Adrenal gland (tissue), 12 donors: ENCODE measurements around the gene SDK1. TPM values are rescaled to one million over a fixed set of nuclear protein-coding genes. Genes with fewer than 3 reads are reported as not detected.

ENCODE experiments used
- DNase-seq, 7 donors: peaks; one replicate each; pipeline ENCODE4 v3.0.0-alpha.2; 2019 to 2020
- H3K27ac ChIP-seq, 5 donors: fragments of 200-600 bp; sonication (generic) in 4 of 5; 1 replicate in 3 of 5; 2 replicates in 2 of 5; pipeline versions ENCODE4 v1.5.1 to v1.8.0; 2016 to 2020; ENCODE audit warnings: mild to moderate bottlenecking in 1 of 5
- H3K27me3 ChIP-seq: fragments of 200-600 bp; 2 replicates; pipeline ENCODE4 v1.8.0; 2021
- H3K36me3 ChIP-seq, 2 donors: fragments of 200-600 bp; replicated peaks in 1 of 2; 1 replicate in 1 of 2; 2 replicates in 1 of 2; pipeline versions ENCODE4 v1.5.1 to v1.8.0; 2018 to 2022
- H3K4me1 ChIP-seq, 2 donors: fragments of 200-600 bp; replicated peaks in 1 of 2; 1 replicate in 1 of 2; 2 replicates in 1 of 2; pipeline versions ENCODE4 v1.5.1 to v1.8.0; 2018 to 2021
- H3K4me3 ChIP-seq, 4 donors: fragments of 200-600 bp; sonication (generic) in 3 of 4; one replicate each; pipeline ENCODE4 v1.5.1; 2016 to 2018
- H3K9me3 ChIP-seq, 3 donors: fragments of 200-600 bp; sonication (generic) in 1 of 3; replicated peaks in 1 of 3; 1 replicate in 2 of 3; 2 replicates in 1 of 3; pipeline versions ENCODE4 v1.5.1 to v1.8.0; 2016 to 2021
- CTCF ChIP-seq, 6 experiments: fragments of 450-650 bp in 4 of 6; fragments of 200-600 bp in 2 of 6; sonication (generic) in 1 of 6; IDR thresholded peaks; 1 replicate in 5 of 6; 2 replicates in 1 of 6; pipeline versions ENCODE4 v1.5.1 to v1.8.0; 2016 to 2021; ENCODE audit warnings: antibody characterized with exemption in 6 of 6, mild to moderate bottlenecking in 2 of 6, moderate library complexity in 1 of 6
- POLR2A ChIP-seq, 2 donors: fragments of 450-650 bp; IDR thresholded peaks; one replicate each; pipeline ENCODE4 v1.6.1; 2017; ENCODE audit warnings: antibody characterized with exemption in 2 of 2, mild to moderate bottlenecking in 2 of 2, moderate library complexity in 1 of 2
- WGBS, 4 donors: extraction: QIAGEN DNeasy Blood & Tissue Kit in 2 of 4; methylation state at CpG; one replicate each; pipeline versions ENCODE4 v1.1.5 to v1.1.7; 2013 to 2017; 5-methylcytosine and 5-hydroxymethylcytosine counted together
- intact Hi-C, 2 donors: fragments of 100-400 bp; cut with DNase I; formaldehyde crosslinking; loops; one replicate each; pipeline versions ENCODE4 v1.14.1 to v1.15.0; 2022 to 2023
- polyA plus RNA-seq, 3 donors: library from polyadenylated mRNA; stranded (reverse); fragments of 200-250 nt in 2 of 3; fragments of 350-450 nt in 1 of 3; fragmentation: Illumina TruSeq in 1 of 3; extraction: RNeasy Lipid Tissue Mini Kit (QIAGEN cat#74804) in 1 of 3; gene quantifications; one replicate each; pipeline ENCODE4 v1.2.3, GENCODE V29; 2013 to 2014
- total RNA-seq, 9 donors: library from RNA; depleted of rRNA in 4 of 9; stranded (reverse); fragments of >200 nt in 4 of 9; fragments of 120-200 nt in 1 of 9; fragmentation: NEBNext Ultra II Directional in 1 of 9; extraction: Animal tissue kit (Norgen Biotek cat#: 25700) in 1 of 9; gene quantifications; one replicate each; pipeline versions ENCODE4 v1.1.0 to v1.2.4, GENCODE V29; 2013 to 2023
- donor health status: healthy with polysubstance abuse.
- donor health status: Bipolar disorder and iron deficiency.
- donor health status: DM: yes; HTN: yes; CAD: no.
- donor health status: DM: no; HTN: no; CAD: no.
- donor health status: DM: no; HTN: no; CAD: no.
- donor health status: DM: yes; HTN: yes; CAD: no.

The SDK1 gene
- total and polyA plus RNA-seq, 12 donors, result 0.50 to 3.6 (median 1.5) TPM

DNA sequence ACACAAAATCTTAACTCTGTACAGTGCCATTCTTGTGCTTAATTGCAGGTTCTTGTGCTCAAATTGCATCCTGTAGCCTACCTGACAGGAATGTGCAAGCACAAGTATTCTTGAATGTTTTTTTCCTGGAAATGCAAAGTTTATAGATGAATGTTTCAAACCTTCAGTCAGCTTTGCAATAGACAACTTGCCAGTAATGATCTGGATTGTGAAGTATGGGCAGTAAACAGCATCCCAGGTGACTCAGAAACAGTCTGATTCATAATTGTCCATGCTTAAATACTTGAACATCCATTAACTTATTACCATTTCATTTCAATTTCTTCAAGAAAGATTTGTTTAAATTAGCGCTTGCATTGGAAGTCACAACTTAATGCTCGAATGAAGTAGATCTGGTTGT is 347.2 kb downstream of the SDK1 start:
- H3K36me3 ChIP-seq, result no peaks in the 10 kb centered on the region
- 92 to 94% (median 93%) methylated on average over 2 of the region's 2 CpGs for WGBS, 4 donors

GRCh38 chr7:3649250-3649649 is 348.2 kb downstream of the SDK1 start:
- H3K27me3 ChIP-seq, result no peaks in the 10 kb centered on the region
- H3K36me3 ChIP-seq, result no peaks in the 10 kb centered on the region
- intact Hi-C loops, result no loop called here
- no peaks in the 10 kb centered on the region for H3K9me3 ChIP-seq
- DNase-seq, result no peak
- no peak overlapping the region for H3K27ac ChIP-seq
- WGBS, 4 donors, result 69 to 90% (median 83%) methylated on average over 2 of the region's 2 CpGs
- H3K4me1 ChIP-seq, result no peaks in the 10 kb centered on the region
- TF ChIP-seq POLR2A (IDR thresholded peaks at IDR 0.05), result no peak
- TF ChIP-seq CTCF (IDR thresholded peaks at IDR 0.05), result no peak
- H3K4me3 ChIP-seq, result no peak overlapping the region

More for the DNA sequence above, 347.2 kb downstream of the SDK1 start:
- DNase-seq, result no peak
- Histone ChIP-seq H3K27me3 (no peaks in the 10 kb centered on the region), H3K27ac (no peak overlapping the region), H3K4me3 (no peak overlapping the region), H3K9me3 (no peaks in the 10 kb centered on the region), H3K4me1 (no peaks in the 10 kb centered on the region)
- intact Hi-C loops, result no loop called here
- no peak for TF ChIP-seq CTCF (IDR thresholded peaks at IDR 0.05)

DNA sequence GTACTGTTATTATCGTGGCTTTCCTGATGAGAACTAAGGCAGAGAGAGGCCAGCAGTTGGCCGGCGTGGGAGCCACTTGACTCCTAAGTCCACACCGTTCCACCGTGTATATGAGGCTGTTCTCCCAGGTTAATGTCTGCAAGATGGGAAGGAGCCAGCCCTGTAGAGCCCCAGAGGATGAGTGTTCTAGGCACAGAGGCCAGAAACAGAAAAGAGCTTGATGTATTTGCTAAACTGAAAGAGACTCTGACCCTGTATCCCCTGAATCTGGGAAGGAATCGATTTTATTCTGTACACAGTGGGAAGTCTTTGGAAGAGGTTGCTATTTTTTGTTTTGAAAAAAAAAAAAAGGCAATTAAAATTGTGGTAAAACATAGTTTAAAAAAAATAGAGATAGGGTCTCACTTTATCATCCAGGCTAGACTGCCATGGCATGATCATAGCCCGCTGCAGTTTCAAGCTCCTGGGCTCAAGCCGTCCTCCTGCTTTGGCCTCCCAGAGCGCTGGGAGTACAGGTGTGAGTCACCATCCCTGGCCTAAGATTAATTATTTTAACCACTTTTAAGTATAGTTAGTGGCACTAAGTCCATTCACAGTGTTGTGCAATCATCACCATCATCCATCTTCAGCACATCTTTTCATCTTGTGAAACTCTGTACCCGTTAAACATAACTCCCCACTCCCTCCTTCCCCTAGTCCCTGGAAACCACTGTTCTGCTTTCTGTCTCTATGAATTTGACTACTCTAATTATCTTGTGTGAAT is 348.8 kb downstream of the SDK1 start:
- 79 to 86% (median 84%) methylated on average over 10 of the region's 10 CpGs for WGBS, 4 donors
- TF ChIP-seq POLR2A (IDR thresholded peaks at IDR 0.05), result no peak
- TF ChIP-seq CTCF (IDR thresholded peaks at IDR 0.05), result no peak
- Histone ChIP-seq H3K27me3 (no peaks in the 10 kb centered on the region), H3K36me3 (no peaks in the 10 kb centered on the region), H3K4me3 (no peak overlapping the region), H3K9me3 (no peaks in the 10 kb centered on the region), H3K27ac (no peak overlapping the region), H3K4me1 (no peaks in the 10 kb centered on the region)
- DNase-seq, result no peak
- intact Hi-C loops, result no loop called here

DNA sequence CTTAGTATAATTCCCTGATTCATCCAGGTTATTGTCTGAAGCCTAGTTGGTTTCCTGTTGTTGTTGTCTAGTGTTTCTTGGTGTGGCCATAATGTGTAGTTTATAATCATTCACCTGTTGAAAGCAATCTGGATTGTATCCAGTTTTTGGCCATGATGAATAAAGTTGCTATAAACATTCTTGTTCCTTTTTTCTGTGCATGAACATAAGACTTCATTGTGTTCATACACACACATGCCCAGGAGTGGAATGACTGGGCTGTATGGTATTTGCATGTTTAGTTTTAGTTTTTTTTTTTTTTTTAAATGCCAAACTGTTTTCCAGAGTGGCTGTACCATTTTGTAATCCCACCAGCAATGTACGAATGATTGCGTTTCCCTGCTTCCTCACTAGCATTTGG is 349.8 kb downstream of the SDK1 start:
- no peak overlapping the region for H3K4me3 ChIP-seq
- H3K36me3 ChIP-seq, result no peaks in the 10 kb centered on the region
- TF ChIP-seq POLR2A (IDR thresholded peaks at IDR 0.05) (no peak), CTCF (IDR thresholded peaks at IDR 0.05) (no peak)
- H3K27ac ChIP-seq, result no peak overlapping the region
- no peaks in the 10 kb centered on the region for H3K4me1 ChIP-seq
- WGBS, 4 donors, result 86 to 97% (median 93%) methylated on average over 2 of the region's 2 CpGs
- H3K27me3 ChIP-seq, result no peaks in the 10 kb centered on the region
- DNase-seq, result no peak
- intact Hi-C loops, result no loop called here
- H3K9me3 ChIP-seq, result no peaks in the 10 kb centered on the region
